Activated naive CD8-positive, alpha-beta T cell treated with anti-CD3 and anti-CD28 coated beads for 36 hours (primary cell): ENCODE data around the gene PLCB4. TPM values are rescaled to one million over a fixed set of nuclear protein-coding genes. Genes with fewer than 3 reads are reported as not detected.

Source experiments
- DNase-seq: peaks from one replicate; pipeline ENCODE4 v3.0.0; 2021
- H3K27ac Mint-ChIP-seq: one replicate; pipeline ENCODE4 v1.8.0; 2022; ENCODE audit warnings: mild to moderate bottlenecking, moderate library complexity, mixed read lengths
- H3K27me3 Mint-ChIP-seq: one replicate; pipeline ENCODE4 v1.8.0; 2022; ENCODE audit warnings: mild to moderate bottlenecking, mixed read lengths
- H3K36me3 Mint-ChIP-seq: one replicate; pipeline ENCODE4 v1.8.0; 2021; ENCODE audit warnings: mild to moderate bottlenecking, mixed read lengths
- H3K4me1 Mint-ChIP-seq: one replicate; pipeline ENCODE4 v1.8.0; 2021; ENCODE audit warnings: mixed read lengths
- H3K4me3 Mint-ChIP-seq: one replicate; pipeline ENCODE4 v1.8.0; 2022; ENCODE audit warnings: mild to moderate bottlenecking, moderate library complexity, mixed read lengths
- H3K9me3 Mint-ChIP-seq: one replicate; pipeline ENCODE4 v1.8.0; 2022; ENCODE audit warnings: mixed read lengths
- total RNA-seq, 2 experiments: library from RNA; stranded (reverse); gene quantifications; one replicate each; pipeline ENCODE4 v1.2.3, GENCODE V29; 2021

The PLCB4 gene
- total RNA-seq, 2 experiments from 2014 or later = not detected

DNA sequence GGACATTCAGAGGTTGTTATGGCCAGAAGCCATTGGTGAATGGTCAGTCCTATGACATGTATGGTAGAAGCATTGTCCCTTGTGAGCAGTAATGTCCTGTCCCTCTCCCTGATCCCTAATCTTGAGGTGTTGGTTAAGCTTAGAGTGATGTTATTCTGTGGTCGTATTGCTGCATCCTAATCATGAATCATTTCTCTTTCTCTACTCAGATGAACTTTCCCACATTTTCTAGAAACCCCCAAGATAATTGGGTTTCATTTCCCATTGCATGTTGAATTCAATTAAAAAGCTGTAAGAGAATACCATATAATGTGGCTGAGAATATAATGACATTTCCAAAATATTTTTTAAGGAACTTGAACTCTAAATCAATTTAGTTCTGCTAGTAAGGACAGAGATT lies 175.1 kb downstream of the PLCB4 start:
- no peaks in the 10 kb centered on the region for H3K36me3 Mint-ChIP-seq
- H3K9me3 Mint-ChIP-seq = no peaks in the 10 kb centered on the region
- no peak overlapping the region for H3K4me3 Mint-ChIP-seq

DNA sequence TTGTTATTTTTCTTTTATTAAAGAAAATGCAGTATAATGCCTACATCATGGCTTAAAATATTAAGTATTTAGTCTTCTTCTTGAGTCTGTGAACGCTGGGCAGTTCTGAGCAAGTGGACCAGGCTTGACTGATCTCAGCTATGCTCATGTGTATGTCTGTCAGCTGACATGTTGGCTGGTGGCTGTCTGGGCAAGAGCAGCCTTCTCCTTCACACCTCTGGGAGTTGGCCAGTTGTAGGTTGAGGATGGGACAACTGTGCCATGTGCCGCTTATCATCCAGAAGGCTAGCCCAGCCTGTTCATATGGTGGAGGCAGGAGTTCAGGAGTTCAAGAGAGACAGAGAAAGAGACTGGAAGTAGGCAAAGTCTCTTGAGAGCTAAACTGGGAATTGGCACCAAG lies 175.9 kb downstream of the PLCB4 start:
- Mint-ChIP-seq H3K4me3 (no peak overlapping the region), H3K4me1 (no peaks in the 10 kb centered on the region), H3K36me3 (no peaks in the 10 kb centered on the region), H3K9me3 (no peaks in the 10 kb centered on the region), H3K27ac (no peak overlapping the region), H3K27me3 (no peaks in the 10 kb centered on the region)
- no peak for DNase-seq

More for the DNA sequence above, 175.1 kb downstream of the PLCB4 start:
- DNase-seq = no peak
- Mint-ChIP-seq H3K27ac (no peak overlapping the region), H3K4me1 (no peaks in the 10 kb centered on the region), H3K27me3 (no peaks in the 10 kb centered on the region)

DNA sequence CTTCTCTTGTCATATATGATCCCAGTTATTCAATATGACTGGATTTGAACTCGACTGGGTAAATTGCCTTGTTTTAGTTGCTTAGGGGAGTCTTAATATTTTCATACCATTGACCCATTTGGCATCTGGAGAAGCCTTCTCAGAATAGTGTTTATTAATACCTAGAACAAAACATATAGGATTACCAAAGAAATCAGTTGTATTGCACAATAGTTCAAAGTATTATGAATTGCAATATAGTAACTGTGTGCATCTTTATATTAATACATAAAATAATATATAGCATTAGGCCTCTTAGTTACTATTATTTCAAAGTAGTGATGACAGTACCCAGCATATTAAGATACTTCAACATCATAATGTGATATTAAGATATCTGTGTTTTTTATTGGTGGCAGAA lies 177.8 kb downstream of the PLCB4 start:
- no peak for DNase-seq
- Mint-ChIP-seq H3K4me3 (no peak overlapping the region), H3K27me3 (no peaks in the 10 kb centered on the region), H3K27ac (no peak overlapping the region), H3K36me3 (no peaks in the 10 kb centered on the region), H3K4me1 (no peaks in the 10 kb centered on the region), H3K9me3 (no peaks in the 10 kb centered on the region)

DNA sequence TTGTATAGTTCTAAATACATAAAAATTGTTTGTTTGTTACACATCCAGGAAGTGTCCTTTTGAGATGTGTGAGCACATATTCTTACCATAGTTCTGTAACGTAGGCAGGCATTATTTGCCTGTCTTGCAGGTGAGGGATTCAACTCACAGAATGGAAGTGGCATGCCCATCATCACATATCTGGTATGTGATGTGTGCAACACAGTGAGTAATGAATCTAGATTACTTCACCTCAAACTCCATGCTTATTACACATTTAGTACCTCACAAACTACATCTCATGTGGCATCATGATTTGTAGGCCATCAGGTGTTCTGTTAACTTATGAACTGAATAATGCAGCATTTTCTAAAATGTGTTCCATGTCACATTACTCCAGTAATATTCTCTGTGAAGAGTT lies 181.6 kb downstream of the PLCB4 start:
- H3K36me3 Mint-ChIP-seq = no peaks in the 10 kb centered on the region
- no peak for DNase-seq
- H3K4me1 Mint-ChIP-seq = no peaks in the 10 kb centered on the region
- H3K27me3 Mint-ChIP-seq = no peaks in the 10 kb centered on the region
- H3K4me3 Mint-ChIP-seq = no peak overlapping the region
- no peaks in the 10 kb centered on the region for H3K9me3 Mint-ChIP-seq
- no peak overlapping the region for H3K27ac Mint-ChIP-seq

DNA sequence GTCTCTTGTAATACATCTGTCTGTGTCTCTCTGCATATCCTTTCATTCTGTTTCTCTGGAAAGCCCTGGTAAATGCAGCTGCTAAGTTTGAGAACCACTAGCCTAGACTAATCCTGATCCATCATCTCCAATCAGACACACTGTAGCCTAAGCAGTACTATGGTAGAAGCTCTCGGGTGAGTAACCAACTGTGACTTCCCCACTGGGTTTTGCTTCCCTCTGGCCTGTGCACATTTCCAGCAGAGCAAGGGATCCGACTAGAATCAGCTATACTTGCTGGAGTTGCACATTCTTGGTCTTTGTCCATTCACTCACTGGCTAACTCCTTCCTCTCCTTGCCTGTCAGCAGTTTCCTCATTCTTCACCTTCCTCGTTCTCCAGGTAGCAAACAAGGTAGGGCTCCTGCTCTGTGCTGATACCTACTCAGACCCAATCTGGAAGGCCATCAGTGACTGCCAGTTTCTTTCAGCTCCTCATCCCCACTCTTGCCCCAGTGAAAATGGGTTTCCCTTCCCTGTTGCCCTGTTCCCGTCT lies 184.2 kb downstream of the PLCB4 start:
- Mint-ChIP-seq H3K27ac (no peak overlapping the region), H3K4me3 (no peak overlapping the region), H3K27me3 (no peaks in the 10 kb centered on the region), H3K4me1 (no peaks in the 10 kb centered on the region), H3K36me3 (no peaks in the 10 kb centered on the region), H3K9me3 (no peaks in the 10 kb centered on the region)
- DNase-seq = no peak

DNA sequence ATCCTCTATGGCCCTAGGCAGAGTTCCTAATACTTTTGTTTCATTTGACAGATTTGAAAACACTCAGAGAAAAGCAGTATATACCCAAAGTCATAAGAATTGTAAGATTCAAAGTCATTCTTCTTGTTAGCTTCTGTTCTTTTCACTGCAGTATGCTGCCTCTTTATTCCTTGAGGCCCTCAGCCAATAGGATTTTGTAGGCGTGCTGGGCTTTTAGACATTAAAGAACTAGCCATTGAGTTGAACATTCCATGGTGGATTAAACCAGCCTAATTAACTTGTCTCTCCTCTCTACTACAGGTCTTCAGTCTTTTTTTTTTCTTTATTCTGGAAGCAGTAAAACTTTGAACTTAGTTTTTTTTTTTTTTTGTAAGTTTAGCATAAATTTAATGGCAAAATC lies 186.3 kb downstream of the PLCB4 start:
- Mint-ChIP-seq H3K36me3 (no peaks in the 10 kb centered on the region), H3K9me3 (no peaks in the 10 kb centered on the region), H3K4me3 (no peak overlapping the region), H3K27me3 (no peaks in the 10 kb centered on the region), H3K4me1 (no peaks in the 10 kb centered on the region), H3K27ac (no peak overlapping the region)
- DNase-seq = no peak

DNA sequence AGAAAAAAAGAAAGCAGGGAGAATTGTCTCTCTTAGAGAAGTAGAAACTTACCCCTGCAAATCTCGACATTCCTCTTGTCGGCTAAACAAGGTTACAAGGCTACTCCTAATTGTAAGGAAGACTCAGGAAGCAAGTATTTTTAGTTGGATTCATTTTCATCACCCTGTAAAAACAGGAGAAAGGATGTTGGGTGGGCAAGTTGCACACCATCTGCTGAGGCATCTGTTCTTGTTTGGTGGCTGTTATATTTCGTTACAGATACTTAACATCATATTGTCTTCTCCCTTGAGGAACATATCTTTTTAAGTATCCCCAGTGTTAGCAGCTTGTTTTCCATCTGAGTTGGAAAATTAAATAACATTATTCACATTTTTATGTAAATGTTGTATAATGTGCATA lies 187.5 kb downstream of the PLCB4 start:
- no peak overlapping the region for H3K27ac Mint-ChIP-seq
- H3K27me3 Mint-ChIP-seq = no peaks in the 10 kb centered on the region
- no peak for DNase-seq
- no peaks in the 10 kb centered on the region for H3K36me3 Mint-ChIP-seq
- no peak overlapping the region for H3K4me3 Mint-ChIP-seq
- H3K9me3 Mint-ChIP-seq = no peaks in the 10 kb centered on the region
- H3K4me1 Mint-ChIP-seq = no peaks in the 10 kb centered on the region

DNA sequence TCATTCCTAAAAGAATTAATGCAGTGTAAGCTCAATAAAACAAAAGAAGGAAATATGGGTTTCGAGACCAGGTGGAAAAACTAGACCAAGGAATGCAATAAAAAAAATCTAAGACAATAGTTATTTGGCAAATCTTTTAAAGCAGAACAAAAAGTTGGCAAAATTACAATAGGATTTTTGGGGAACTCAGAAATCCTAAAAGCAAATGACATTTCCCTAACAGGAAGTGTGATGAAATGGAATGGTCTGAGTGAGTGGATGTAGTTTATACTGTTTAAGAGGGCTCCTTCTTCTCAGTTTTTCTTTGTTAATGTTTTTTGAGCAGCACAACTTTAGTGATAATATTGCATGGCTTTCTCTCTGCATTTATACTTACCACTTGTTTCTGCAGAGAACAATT lies 190.0 kb downstream of the PLCB4 start:
- Mint-ChIP-seq H3K9me3 (no peaks in the 10 kb centered on the region), H3K27me3 (no peaks in the 10 kb centered on the region), H3K4me1 (no peaks in the 10 kb centered on the region), H3K27ac (no peak overlapping the region), H3K4me3 (no peak overlapping the region), H3K36me3 (no peaks in the 10 kb centered on the region)
- DNase-seq = no peak

DNA sequence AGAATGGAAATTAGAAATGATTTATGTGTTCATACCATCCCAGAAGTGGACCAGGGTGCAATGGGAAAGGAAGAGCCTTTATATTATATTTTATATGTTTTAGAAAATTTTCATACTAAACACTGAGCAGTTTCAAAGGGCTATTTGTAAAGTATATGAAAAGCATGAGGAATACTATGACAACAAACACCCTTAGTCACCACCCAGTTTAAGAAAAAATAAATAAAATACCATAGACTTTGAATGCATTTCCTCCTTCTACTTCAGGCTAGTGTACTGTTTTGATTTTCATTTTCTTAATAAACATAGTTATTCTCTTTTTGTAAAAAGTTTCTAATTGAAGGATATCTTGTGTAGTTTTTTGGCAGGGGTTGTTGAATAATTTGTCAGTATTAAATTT lies 191.1 kb downstream of the PLCB4 start:
- Mint-ChIP-seq H3K27ac (no peak overlapping the region), H3K4me3 (no peak overlapping the region), H3K9me3 (no peaks in the 10 kb centered on the region), H3K36me3 (no peaks in the 10 kb centered on the region), H3K4me1 (no peaks in the 10 kb centered on the region), H3K27me3 (no peaks in the 10 kb centered on the region)
- no peak for DNase-seq

DNA sequence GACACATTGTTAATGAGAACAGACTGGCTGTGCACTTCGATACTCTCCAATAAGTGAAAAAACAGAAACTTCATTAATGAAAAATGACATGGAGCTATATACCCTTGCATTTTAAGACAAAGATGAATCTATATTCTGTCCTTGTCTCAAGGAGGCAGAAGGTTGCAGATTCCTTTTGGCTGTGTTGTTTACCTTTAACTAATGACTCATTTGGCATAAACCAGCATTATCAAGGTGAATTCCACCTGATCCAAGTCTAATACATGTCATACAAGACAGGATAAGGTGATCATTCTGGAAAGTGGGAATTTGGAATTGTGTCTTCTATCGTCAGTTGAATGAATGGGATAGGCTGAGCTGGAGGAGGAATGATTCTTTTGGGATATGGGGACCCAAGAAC lies 192.9 kb downstream of the PLCB4 start:
- no peak for DNase-seq
- Mint-ChIP-seq H3K27ac (no peak overlapping the region), H3K27me3 (no peaks in the 10 kb centered on the region), H3K36me3 (no peaks in the 10 kb centered on the region), H3K4me1 (no peaks in the 10 kb centered on the region), H3K9me3 (no peaks in the 10 kb centered on the region), H3K4me3 (no peak overlapping the region)

DNA sequence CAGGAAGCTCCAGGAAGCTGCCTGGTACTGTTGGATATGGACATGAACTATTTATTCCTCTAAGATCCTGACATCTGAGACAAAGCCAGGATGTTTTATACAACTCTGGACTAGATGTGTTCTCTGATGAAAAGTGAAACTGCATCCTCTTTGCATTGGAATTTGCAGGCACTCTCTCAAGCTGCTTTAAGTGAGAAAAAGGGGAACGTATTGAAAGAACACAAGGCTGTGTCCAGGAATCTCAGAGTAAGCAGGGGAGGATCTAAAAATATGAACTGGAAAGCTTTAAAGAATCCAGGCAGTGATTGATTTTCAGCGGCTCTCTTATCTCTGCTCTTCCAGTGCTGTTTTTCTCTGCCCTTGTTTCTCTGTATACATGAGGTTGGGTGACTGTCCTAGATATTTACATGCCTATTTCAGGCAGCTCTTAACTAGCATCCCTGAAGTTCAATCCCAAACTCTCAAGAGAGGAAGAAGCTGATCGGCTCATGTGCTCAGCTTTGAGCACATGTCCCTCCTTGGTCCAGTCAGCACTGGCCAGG lies 193.8 kb downstream of the PLCB4 start:
- Mint-ChIP-seq H3K27ac (no peak overlapping the region), H3K4me3 (no peak overlapping the region), H3K9me3 (no peaks in the 10 kb centered on the region), H3K36me3 (no peaks in the 10 kb centered on the region), H3K27me3 (no peaks in the 10 kb centered on the region), H3K4me1 (no peaks in the 10 kb centered on the region)
- no peak for DNase-seq

DNA sequence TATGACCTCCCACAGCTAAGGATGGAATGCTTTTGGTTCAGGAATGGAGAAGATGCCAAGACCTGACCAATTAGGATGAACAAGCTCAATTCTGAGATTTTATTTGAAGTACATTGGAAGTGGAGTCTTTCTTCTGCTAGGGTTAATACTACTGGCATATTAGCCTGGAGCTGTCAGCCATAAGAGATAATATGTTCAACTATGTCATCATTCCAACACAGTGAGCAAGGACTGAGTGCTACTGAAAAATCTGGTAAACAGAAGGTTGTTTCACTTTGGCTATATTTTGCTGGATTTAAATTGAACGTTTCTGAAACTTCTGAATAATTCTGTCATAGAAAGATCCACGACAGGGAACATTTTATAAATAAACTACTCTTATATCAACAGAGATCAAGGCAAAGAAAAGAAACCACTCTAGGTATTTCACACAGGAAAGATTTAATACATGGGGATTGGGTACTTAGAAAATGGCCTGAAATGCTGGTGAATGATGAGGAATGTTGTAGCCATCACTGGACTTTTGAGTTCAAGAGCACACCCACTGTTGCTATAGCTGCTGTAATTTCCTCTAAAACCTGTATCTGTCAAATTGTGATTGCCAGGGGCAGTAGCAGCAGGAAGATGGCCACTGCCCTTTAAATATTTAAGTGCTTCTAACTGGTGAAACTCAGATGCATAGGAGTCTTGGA lies 200.5 kb downstream of the PLCB4 start:
- Mint-ChIP-seq H3K9me3 (no peaks in the 10 kb centered on the region), H3K4me1 (no peaks in the 10 kb centered on the region), H3K27ac (no peak overlapping the region), H3K4me3 (no peak overlapping the region), H3K27me3 (no peaks in the 10 kb centered on the region), H3K36me3 (no peaks in the 10 kb centered on the region)
- no peak for DNase-seq

DNA sequence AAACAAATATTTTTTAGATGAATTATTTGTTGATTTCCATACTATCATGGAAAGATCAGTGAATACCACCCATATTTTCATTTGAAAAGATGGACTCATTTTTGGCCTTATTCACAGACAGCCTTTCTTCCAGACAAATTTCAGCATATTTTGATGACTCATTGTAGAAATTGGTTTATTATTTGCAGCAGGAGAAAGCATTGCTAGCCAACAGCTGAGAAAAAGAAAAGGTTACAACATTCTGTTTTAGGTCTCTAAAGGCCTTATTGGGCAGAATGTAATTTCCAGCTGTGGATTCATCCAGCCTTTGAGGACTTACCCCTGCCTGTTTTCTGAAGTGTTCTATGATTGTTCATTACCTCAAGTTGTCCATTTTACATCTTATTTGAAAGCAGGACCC lies 201.9 kb downstream of the PLCB4 start:
- no peak overlapping the region for H3K4me3 Mint-ChIP-seq
- H3K36me3 Mint-ChIP-seq = no peaks in the 10 kb centered on the region
- H3K4me1 Mint-ChIP-seq = no peaks in the 10 kb centered on the region
- no peaks in the 10 kb centered on the region for H3K27me3 Mint-ChIP-seq
- H3K9me3 Mint-ChIP-seq = no peaks in the 10 kb centered on the region
- no peak for DNase-seq
- H3K27ac Mint-ChIP-seq = no peak overlapping the region

DNA sequence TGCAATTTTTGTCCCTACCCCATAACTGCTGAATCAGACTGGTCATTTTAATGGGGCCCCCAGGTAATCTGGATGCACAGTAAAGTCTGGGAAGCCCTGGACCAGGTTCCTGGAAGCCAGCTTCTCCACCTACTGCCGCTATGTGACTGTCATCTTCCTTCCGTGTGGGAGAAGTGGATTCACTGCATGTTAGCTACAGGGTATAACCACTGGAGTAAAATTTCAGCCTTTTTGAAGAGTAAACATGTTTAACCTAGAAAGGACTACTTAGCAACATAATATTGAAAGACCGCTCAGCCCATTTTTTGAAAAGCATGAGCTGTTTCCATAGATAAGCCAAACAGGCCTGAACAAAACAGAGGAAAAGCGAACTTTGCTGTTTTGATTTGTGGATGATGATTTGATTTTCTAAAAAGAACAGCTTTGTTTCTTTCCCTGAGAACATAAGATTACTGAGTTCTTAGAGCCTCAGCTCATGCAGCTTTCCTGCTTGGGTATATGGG lies 208.1 kb downstream of the PLCB4 start:
- Mint-ChIP-seq H3K4me1 (no peaks in the 10 kb centered on the region), H3K27ac (no peak overlapping the region), H3K27me3 (no peaks in the 10 kb centered on the region), H3K9me3 (no peaks in the 10 kb centered on the region), H3K4me3 (no peak overlapping the region), H3K36me3 (no peaks in the 10 kb centered on the region)
- no peak for DNase-seq

DNA sequence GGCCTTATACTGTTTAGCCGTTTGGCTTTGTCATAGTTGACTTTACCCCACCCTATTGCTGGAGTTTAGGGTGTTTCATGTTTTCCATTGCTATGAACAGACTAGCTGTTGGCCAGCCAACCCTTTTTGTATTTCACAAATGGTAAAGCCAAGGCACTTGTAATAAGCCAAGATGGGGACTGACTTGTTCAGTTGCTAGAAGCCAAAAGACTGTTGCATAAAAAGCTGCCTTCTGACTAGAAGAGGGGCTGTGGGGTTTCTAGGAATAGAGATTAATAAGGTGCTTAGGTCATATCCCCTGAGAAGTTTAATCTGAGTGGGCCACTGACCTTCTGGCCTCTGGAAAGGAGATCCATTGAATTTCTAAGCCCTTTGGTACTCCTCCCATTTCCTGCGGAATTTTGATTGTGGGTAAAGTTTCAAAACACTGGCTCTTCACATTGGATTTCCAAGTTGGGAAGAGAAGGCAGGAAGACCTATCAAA lies 211.1 kb downstream of the PLCB4 start:
- Mint-ChIP-seq H3K4me3 (no peak overlapping the region), H3K27me3 (no peaks in the 10 kb centered on the region), H3K36me3 (no peaks in the 10 kb centered on the region), H3K4me1 (no peaks in the 10 kb centered on the region), H3K27ac (no peak overlapping the region), H3K9me3 (peaks cover 2% of the 10 kb centered on the region)
- no peak for DNase-seq

DNA sequence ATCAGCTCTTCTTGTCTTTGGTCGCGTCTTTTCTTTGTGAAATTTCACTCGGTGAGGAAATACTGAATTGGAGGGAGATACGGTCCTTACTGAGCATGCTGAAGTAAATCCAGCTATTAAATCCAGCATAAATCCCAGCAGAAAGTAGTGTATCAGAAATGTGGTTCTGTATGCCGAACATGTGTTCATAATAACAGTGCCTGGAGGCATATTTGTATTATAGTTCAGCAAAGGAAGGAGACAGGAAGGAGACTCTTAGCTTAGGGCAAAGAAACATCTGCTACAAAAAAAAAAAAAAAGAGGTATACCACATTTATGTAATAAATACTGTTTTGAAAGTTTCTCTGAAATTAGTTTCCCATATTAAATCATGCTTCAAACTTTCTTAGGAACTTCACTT lies 211.8 kb downstream of the PLCB4 start:
- Mint-ChIP-seq H3K4me1 (no peaks in the 10 kb centered on the region), H3K9me3 (peaks cover 2% of the 10 kb centered on the region), H3K27me3 (no peaks in the 10 kb centered on the region), H3K4me3 (no peak overlapping the region), H3K36me3 (no peaks in the 10 kb centered on the region), H3K27ac (no peak overlapping the region)
- no peak for DNase-seq
